NT2/D1 (cell line): ENCODE measurements around the gene OSBPL10.

Source experiments
- SUZ12 ChIP-seq: IDR thresholded peaks from 2 replicates; pipeline ENCODE4 v1.6.1; 2011; ENCODE audit not compliant: insufficient read length, insufficient read depth; ENCODE audit errors: extremely low read depth
- YY1 ChIP-seq: IDR thresholded peaks from 2 replicates; pipeline ENCODE4 v1.6.1; 2011; ENCODE audit not compliant: insufficient read length, insufficient read depth
- ZNF274 ChIP-seq: IDR thresholded peaks from 2 replicates; pipeline ENCODE4 v1.6.1; 2011; ENCODE audit warnings: mild to moderate bottlenecking, low read depth, low read length

GRCh38 chr3:31688984-31689383, 292.1 kb downstream of the OSBPL10 start:
- TF ChIP-seq ZNF274 (no peak), SUZ12 (no peak), YY1 (no peak)
